OCI-LY3 (cell line): ENCODE data around the gene SFT2D1.

Experiments used
- EZH2phosphoT487 ChIP-seq: fragments of 200-600 bp; shearing (Covaris generic); IDR thresholded peaks from 2 replicates; pipeline ENCODE4 v1.6.1; 2018; ENCODE audit warnings: antibody characterized with exemption, mixed run types, low read depth
- TF ChIP-seq, protein P1 (sequence below): fragments of 200-600, 300-600 bp; sonication (generic); IDR thresholded peaks from 2 replicates; pipeline ENCODE4 v1.5.1; 2014; ENCODE audit warnings: antibody characterized with exemption, low read length, low read depth

GRCh38 chr6:166330612-166331011 is 11.7 kb downstream of the SFT2D1 start:
- TF ChIP-seq, protein P1, sequence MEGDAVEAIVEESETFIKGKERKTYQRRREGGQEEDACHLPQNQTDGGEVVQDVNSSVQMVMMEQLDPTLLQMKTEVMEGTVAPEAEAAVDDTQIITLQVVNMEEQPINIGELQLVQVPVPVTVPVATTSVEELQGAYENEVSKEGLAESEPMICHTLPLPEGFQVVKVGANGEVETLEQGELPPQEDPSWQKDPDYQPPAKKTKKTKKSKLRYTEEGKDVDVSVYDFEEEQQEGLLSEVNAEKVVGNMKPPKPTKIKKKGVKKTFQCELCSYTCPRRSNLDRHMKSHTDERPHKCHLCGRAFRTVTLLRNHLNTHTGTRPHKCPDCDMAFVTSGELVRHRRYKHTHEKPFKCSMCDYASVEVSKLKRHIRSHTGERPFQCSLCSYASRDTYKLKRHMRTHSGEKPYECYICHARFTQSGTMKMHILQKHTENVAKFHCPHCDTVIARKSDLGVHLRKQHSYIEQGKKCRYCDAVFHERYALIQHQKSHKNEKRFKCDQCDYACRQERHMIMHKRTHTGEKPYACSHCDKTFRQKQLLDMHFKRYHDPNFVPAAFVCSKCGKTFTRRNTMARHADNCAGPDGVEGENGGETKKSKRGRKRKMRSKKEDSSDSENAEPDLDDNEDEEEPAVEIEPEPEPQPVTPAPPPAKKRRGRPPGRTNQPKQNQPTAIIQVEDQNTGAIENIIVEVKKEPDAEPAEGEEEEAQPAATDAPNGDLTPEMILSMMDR = no peak
- no peak for TF ChIP-seq EZH2phosphoT487
